Activated B cell treated with CpG ODN at 0.5 μM for 24 hours (primary cell): ENCODE results near the gene CCDC34. TPM values are rescaled to one million over a fixed set of nuclear protein-coding genes. Genes with fewer than 3 reads are reported as not detected.

Experiments used
- ATAC-seq: fragments of 200-7000 bp; cut with Tn5 transposase; one replicate; pipeline ENCODE4 v1.10.0; 2021; ENCODE audit warnings: low read depth, mild to moderate bottlenecking, moderate library complexity
- CTCF ChIA-PET: fragments of 350-600 bp; sonication (Branson Sonifier 250); formaldehyde crosslinking; loops from one replicate; lab custom pipeline; 2021; ENCODE audit warnings: antibody characterized with exemption; lab: Charles Lee
- POLR2A ChIA-PET: fragments of 350-600 bp; sonication (Branson Sonifier 250); formaldehyde crosslinking; loops from one replicate; lab custom pipeline; 2021; ENCODE audit warnings: antibody characterized with exemption; lab: Charles Lee
- DNase-seq: peaks from one replicate; pipeline ENCODE4 v3.0.0; 2022
- H3K27ac Mint-ChIP-seq: one replicate; pipeline ENCODE4 v1.8.0; 2020; ENCODE audit warnings: mixed read lengths
- H3K27me3 Mint-ChIP-seq: one replicate; pipeline ENCODE4 v1.8.0; 2021; ENCODE audit warnings: mixed read lengths
- H3K36me3 Mint-ChIP-seq: one replicate; pipeline ENCODE4 v1.8.0; 2021; ENCODE audit warnings: low read depth, mixed read lengths
- H3K4me1 Mint-ChIP-seq: one replicate; pipeline ENCODE4 v1.8.0; 2021; ENCODE audit warnings: mixed read lengths
- H3K4me3 Mint-ChIP-seq: one replicate; pipeline ENCODE4 v1.8.0; 2020; ENCODE audit warnings: mild to moderate bottlenecking, mixed read lengths
- H3K9me3 Mint-ChIP-seq: one replicate; pipeline ENCODE4 v1.8.0; 2020; ENCODE audit warnings: mixed read lengths
- intact Hi-C: fragments of 100-400 bp; cut with micrococcal nuclease; formaldehyde crosslinking; loops from one replicate; pipeline ENCODE4 v1.15.1; 2024
- total RNA-seq: library from RNA; stranded (reverse); gene quantifications from 2 replicates; pipeline ENCODE4 v1.2.3, GENCODE V29; 2022
- TF ChIP-seq, protein P1 (sequence below): fragments of 200-600 bp; IDR thresholded peaks from one replicate; pipeline ENCODE4 v1.8.0; 2022; ENCODE audit warnings: antibody characterized with exemption, mild to moderate bottlenecking

Gene CCDC34
- total RNA-seq, 1 donor from 2014 or later, result 3.7 TPM

DNA sequence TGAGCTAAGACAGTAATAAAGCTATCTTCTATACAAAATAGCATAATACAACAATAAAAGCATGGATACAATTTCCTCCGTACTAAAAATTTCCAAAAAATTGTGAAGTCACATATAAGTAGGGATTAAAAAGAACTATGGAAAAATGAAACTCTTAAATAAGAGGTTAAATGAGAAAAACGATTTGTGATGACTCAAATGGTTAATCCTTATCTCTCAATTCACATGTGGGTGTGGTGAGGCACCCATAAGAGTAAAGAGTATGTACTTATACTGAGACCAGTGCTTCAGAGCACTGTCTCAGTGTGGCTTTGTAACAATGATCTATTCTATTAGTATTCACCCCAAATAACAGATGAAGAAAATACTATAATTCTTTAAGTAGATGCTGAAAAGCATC, 25.0 kb upstream of the CCDC34 start:
- no peaks in the 10 kb centered on the region for H3K27me3 Mint-ChIP-seq
- POLR2A ChIA-PET, result no interaction called here
- no peak overlapping the region for H3K4me3 Mint-ChIP-seq
- peaks cover 9% of the 10 kb centered on the region for H3K36me3 Mint-ChIP-seq
- no peaks in the 10 kb centered on the region for H3K9me3 Mint-ChIP-seq
- DNase-seq, result no peak
- intact Hi-C loops, result no loop called here
- ATAC-seq, result no peak
- CTCF ChIA-PET, result no interaction called here
- H3K4me1 Mint-ChIP-seq, result no peaks in the 10 kb centered on the region
- H3K27ac Mint-ChIP-seq, result no peak overlapping the region
- TF ChIP-seq, protein P1, sequence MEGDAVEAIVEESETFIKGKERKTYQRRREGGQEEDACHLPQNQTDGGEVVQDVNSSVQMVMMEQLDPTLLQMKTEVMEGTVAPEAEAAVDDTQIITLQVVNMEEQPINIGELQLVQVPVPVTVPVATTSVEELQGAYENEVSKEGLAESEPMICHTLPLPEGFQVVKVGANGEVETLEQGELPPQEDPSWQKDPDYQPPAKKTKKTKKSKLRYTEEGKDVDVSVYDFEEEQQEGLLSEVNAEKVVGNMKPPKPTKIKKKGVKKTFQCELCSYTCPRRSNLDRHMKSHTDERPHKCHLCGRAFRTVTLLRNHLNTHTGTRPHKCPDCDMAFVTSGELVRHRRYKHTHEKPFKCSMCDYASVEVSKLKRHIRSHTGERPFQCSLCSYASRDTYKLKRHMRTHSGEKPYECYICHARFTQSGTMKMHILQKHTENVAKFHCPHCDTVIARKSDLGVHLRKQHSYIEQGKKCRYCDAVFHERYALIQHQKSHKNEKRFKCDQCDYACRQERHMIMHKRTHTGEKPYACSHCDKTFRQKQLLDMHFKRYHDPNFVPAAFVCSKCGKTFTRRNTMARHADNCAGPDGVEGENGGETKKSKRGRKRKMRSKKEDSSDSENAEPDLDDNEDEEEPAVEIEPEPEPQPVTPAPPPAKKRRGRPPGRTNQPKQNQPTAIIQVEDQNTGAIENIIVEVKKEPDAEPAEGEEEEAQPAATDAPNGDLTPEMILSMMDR, result no peak

DNA sequence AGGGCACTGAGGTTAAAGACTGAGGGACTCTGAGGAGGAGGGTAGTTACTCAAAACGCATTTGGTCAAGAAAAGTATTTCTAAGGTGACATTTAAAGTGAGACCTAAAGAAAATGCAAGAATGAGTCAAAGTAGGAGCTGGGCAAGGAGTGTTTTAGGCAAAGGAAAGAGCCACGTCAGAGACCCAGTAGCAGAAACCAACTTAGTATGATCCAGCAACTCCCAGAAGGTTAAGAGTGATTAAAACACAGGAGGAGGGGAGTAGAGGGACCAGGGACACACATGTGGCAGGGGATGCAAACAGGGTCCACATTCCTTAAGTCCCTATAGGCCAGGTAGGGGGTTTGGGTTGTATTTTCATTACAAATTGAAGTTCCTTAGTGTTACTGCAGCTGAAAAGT, 24.3 kb upstream of the CCDC34 start:
- H3K9me3 Mint-ChIP-seq, result no peaks in the 10 kb centered on the region
- ATAC-seq, result no peak
- TF ChIP-seq, protein P1, result no peak
- no peak overlapping the region for H3K4me3 Mint-ChIP-seq
- H3K27me3 Mint-ChIP-seq, result no peaks in the 10 kb centered on the region
- ChIA-PET CTCF (no interaction called here), POLR2A (no interaction called here)
- H3K27ac Mint-ChIP-seq, result no peak overlapping the region
- intact Hi-C loops, result no loop called here
- no peaks in the 10 kb centered on the region for H3K4me1 Mint-ChIP-seq
- peaks cover 9% of the 10 kb centered on the region for H3K36me3 Mint-ChIP-seq
- no peak for DNase-seq

DNA sequence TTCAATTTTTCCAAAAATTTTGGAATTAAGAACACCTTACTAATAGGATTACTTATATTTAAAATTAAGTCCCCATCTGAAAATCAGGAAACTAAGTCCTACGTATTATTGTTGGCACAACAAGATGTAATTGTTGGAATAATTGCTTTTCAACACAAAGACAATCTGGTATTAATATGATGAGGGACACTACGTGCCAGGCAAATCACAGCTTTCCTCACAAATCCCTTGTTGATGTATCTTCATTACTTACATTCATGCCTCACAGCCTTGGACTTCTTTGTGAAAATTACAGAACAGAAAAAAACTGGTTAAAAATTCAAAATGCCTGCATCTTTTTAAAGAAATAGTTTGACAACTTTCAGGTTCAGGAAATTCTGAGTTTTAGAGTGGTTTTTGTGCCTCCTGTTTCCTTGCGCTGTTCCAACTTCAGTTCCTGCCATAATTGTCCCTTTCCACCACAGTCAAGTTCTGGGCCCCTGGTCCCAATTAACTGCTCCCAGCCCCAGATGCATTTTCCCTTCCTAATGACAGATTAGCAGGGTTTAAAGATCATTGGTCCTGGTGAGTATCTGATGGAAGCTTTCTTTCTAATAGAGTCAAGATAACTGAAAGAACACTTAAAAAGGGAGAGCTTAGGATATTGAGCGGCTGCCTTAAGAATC, 23.3 kb upstream of the CCDC34 start:
- peaks cover 11% of the 10 kb centered on the region for H3K36me3 Mint-ChIP-seq
- no peaks in the 10 kb centered on the region for H3K9me3 Mint-ChIP-seq
- ChIA-PET POLR2A (no interaction called here), CTCF (no interaction called here)
- no peaks in the 10 kb centered on the region for H3K4me1 Mint-ChIP-seq
- ATAC-seq (no peak), DNase-seq (no peak)
- H3K27ac Mint-ChIP-seq, result no peak overlapping the region
- no peak overlapping the region for H3K4me3 Mint-ChIP-seq
- H3K27me3 Mint-ChIP-seq, result no peaks in the 10 kb centered on the region
- TF ChIP-seq, protein P1, result no peak
- intact Hi-C loops, result no loop called here

DNA sequence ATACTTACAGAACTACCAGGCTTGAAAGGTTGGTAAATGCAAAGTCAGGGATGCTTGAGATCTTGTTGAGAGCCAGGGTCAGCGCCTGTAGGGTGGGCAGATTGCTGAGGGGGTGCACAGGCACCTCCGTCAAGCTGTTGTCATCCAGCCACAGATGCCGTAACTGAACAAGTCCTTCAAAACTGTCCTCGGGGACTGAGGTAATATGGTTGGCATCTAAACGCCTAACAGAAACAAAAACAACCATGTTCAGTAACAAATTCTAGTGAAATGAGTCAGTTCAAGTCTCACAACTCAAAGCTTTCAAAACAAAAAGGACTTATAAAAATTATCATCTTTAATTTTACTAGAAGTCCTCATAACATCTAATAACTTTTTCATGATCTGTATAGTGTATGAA, 22.2 kb upstream of the CCDC34 start:
- POLR2A ChIA-PET, result no interaction called here
- Mint-ChIP-seq H3K27ac (no peak overlapping the region), H3K36me3 (peaks cover 9% of the 10 kb centered on the region), H3K4me3 (no peak overlapping the region), H3K27me3 (no peaks in the 10 kb centered on the region), H3K4me1 (no peaks in the 10 kb centered on the region), H3K9me3 (no peaks in the 10 kb centered on the region)
- TF ChIP-seq, protein P1, result no peak
- CTCF ChIA-PET, result interaction anchor here (0.7 kb wide), 1 partner anchor 113 kb away, joined by 3 read pairs; no protein-coding TSS in a partner anchor
- DNase-seq (no peak), ATAC-seq (no peak)
- intact Hi-C loops, result no loop called here

DNA sequence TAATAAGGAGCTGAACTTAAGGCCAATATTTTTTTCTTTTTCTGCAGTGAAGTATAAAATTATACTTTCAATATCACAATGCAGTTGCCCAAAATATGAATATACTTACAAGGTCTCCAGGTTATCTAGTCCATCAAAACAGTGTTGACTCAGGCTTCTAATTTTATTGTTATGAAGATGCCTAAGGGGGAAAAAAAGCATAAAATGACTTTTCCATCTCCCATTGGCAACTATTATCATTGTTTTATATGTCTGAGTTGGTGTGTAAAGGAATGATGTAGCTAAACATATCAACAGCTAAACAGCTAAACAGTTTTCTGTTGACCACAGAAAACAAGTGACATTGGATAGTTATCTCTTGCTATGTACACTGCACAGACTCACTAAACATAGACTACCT, 21.2 kb upstream of the CCDC34 start:
- intact Hi-C loops, result no loop called here
- no peak overlapping the region for H3K27ac Mint-ChIP-seq
- H3K27me3 Mint-ChIP-seq, result no peaks in the 10 kb centered on the region
- CTCF ChIA-PET, result no interaction called here
- no peaks in the 10 kb centered on the region for H3K4me1 Mint-ChIP-seq
- TF ChIP-seq, protein P1, result no peak
- POLR2A ChIA-PET, result no interaction called here
- H3K4me3 Mint-ChIP-seq, result no peak overlapping the region
- ATAC-seq (no peak), DNase-seq (no peak)
- H3K36me3 Mint-ChIP-seq, result peaks cover 9% of the 10 kb centered on the region
- H3K9me3 Mint-ChIP-seq, result no peaks in the 10 kb centered on the region
